HepG2 (cell line): ENCODE results near the gene MYO18B.

ENCODE experiments used
- ETV5 ChIP-seq: IDR thresholded peaks from 2 replicates; pipeline ENCODE4 v1.6.1; 2018; ENCODE audit warnings: missing biosample characterization, missing genetic modification reagents, inconsistent platforms, borderline replicate concordance
- ZNF768 ChIP-seq: sonication (generic); formaldehyde crosslinking; IDR thresholded peaks from 2 replicates; pipeline ENCODE4 v1.4.0; 2020; ENCODE audit warnings: missing genetic modification reagents
- TF ChIP-seq, protein P1 (sequence below): sonication (generic); formaldehyde crosslinking; IDR thresholded peaks from 2 replicates; pipeline ENCODE4 v1.5.0; 2020; ENCODE audit warnings: mild to moderate bottlenecking, missing genetic modification reagents, moderate library complexity

DNA sequence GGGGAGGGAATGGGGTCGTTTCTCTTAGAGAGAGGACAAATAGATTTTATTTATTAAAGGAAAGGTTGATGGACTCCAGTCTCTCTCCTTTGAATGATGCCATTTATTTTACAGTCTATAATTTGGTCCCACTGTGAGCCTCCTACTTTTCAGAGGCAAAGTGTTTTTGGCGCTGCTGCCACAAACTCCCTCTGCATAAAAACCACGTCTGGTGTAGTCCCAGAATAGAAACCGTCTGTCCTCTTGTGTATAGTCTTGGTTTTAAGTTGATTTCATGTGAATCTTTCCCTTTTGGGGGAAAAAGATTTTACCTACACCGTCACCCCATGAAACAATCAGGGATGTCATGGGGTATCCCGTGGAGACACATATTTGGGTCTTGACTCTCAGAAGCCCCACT, 283.6 kb downstream of the MYO18B start:
- TF ChIP-seq ZNF768 (CRISPR knock-in tag), result no peak
- TF ChIP-seq ETV5 (CRISPR knock-in tag), result no peak
- TF ChIP-seq, protein P1, sequence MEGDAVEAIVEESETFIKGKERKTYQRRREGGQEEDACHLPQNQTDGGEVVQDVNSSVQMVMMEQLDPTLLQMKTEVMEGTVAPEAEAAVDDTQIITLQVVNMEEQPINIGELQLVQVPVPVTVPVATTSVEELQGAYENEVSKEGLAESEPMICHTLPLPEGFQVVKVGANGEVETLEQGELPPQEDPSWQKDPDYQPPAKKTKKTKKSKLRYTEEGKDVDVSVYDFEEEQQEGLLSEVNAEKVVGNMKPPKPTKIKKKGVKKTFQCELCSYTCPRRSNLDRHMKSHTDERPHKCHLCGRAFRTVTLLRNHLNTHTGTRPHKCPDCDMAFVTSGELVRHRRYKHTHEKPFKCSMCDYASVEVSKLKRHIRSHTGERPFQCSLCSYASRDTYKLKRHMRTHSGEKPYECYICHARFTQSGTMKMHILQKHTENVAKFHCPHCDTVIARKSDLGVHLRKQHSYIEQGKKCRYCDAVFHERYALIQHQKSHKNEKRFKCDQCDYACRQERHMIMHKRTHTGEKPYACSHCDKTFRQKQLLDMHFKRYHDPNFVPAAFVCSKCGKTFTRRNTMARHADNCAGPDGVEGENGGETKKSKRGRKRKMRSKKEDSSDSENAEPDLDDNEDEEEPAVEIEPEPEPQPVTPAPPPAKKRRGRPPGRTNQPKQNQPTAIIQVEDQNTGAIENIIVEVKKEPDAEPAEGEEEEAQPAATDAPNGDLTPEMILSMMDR, result no peak
